ENCODE measurements around the gene LBHD1.

LBHD1 gene

DNA sequence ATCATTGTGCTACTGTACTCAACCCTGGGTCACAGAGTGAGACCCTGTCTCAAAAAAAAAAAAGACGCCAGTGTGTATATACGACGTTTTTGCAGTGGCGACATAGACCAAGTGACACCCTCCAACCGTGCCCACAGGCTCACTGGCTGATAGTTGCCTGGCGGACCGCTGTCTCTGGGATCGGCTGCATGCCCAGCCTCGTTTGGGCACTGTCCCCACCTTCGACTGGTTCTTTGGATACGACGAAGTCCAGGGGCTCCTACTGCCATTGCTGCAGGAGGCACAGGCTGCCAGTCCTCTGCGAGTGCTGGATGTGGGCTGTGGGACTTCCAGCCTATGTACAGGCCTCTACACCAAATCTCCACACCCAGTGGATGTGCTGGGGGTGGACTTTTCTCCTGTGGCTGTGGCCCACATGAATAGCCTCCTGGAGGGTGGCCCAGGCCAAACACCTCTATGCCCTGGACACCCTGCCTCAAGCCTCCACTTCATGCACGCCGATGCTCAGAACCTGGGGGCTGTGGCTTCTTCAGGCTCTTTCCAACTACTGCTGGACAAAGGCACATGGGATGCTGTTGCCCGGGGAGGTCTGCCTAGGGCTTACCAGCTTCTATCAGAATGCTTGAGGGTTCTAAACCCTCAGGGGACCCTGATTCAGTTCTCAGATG lies 5.7 kb downstream of the LBHD1 start:
- peak overlapping the region; percentile 13 for H3K18ac ChIP-seq (ENCODE audit: low read length)
- H2BK15ac ChIP-seq (ENCODE audit: low read length), result no peak overlapping the region
- H3K14ac ChIP-seq (ENCODE audit: low read length), result no peak overlapping the region
- H2BK5ac ChIP-seq (ENCODE audit: low read length), result no peak overlapping the region
- no peak overlapping the region for H2AK5ac ChIP-seq (ENCODE audit: low read depth, low read length)
- peaks cover 11% of the 10 kb centered on the region for H3K79me1 ChIP-seq (ENCODE audit: low read depth, low read length)
- no peak overlapping the region for H2AFZ ChIP-seq (ENCODE audit: low read length)
- DNase-seq (ENCODE audit: low spot score), result no peak
- H4K8ac ChIP-seq (ENCODE audit: low read depth, low read length), result no peak overlapping the region
- H3K4me2 ChIP-seq (ENCODE audit: insufficient read depth, low read length, poor library complexity, severe bottlenecking), result peak overlapping the region; percentile 93
- H3K27me3 ChIP-seq (ENCODE audit: control insufficient read depth in 3 of 3, insufficient read depth in 3 of 3, low read depth in 1 of 3, low read length in 3 of 3), result no peaks in the 10 kb centered on the region
- no peak overlapping the region for H3K27ac ChIP-seq (replicated peaks; ENCODE audit: low read length)
- H3K4me1 ChIP-seq (ENCODE audit: control insufficient read depth in 2 of 2, insufficient read depth in 1 of 2, low read depth in 1 of 2, low read length in 2 of 2), result peaks cover 4 to 12% of the 10 kb centered on the region in 2 donors
- H3K9me3 ChIP-seq (replicated peaks in 1 of 2; ENCODE audit: control insufficient read depth in 2 of 2, insufficient read depth in 1 of 2, low read depth in 1 of 2, low read length in 2 of 2), result no peaks in the 10 kb centered on the region
- no peak overlapping the region for H3K4ac ChIP-seq (ENCODE audit: low read length)
- H3K23ac ChIP-seq (ENCODE audit: low read depth, low read length, poor library complexity), result peak overlapping the region; percentile 59
- WGBS, 2 donors (ENCODE audit: extremely low coverage in 2 of 2, insufficient read length in 2 of 2, insufficient replicate concordance in 1 of 2), result no CpG with 5 or more reads among the region's 16 CpGs
- no peak overlapping the region for H2BK120ac ChIP-seq (ENCODE audit: low read depth, low read length)
- H3K4me3 ChIP-seq (ENCODE audit: low read length in 2 of 2), result peak overlapping the region; percentile 84 to 98
- H4K91ac ChIP-seq (ENCODE audit: low read depth, low read length, poor library complexity), result no peak overlapping the region
- no peak overlapping the region for H2BK12ac ChIP-seq (ENCODE audit: low read length)
- H3K36me3 ChIP-seq (replicated peaks in 1 of 2; ENCODE audit: control insufficient read depth in 2 of 2, insufficient read depth in 2 of 2, low read length in 2 of 2), result peaks cover 16 to 42% of the 10 kb centered on the region in 2 donors
- peak overlapping the region; percentile 95 for H3K9ac ChIP-seq (ENCODE audit: low read depth, low read length, poor library complexity)

DNA sequence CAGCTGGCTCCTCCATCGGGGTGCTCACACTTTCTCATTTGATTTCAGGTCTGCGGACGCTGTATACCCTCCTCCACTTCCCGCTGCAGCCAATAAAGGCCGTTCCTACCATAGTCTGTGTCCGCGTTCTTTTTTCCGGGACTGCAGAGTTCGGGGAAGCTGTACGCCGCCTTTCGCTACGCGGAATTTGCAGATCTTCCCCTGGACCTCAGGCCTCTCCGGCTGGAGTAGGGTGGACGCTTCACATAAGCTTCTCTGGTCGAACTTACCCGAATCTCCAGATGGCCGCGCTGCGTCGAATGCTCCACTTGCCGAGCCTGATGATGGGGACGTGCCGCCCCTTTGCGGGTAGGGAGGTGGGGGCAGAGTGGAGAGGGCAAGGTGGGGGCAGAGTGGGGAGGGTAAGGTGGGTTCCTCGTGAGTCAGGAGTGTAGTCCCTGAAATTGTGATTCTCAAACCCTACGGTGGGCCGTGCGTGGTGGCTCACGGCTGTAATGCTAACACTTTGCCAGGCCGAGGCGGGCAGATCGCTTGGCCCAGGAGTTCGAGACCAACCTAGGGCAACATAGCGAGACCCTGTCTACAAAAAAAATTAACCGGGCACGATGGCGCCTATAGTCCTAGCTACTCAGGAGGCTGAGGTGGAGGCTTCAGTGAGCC lies 6.3 kb downstream of the LBHD1 start:
- H2BK15ac ChIP-seq (ENCODE audit: low read length), result no peak overlapping the region
- no peak overlapping the region for H4K8ac ChIP-seq (ENCODE audit: low read depth, low read length)
- H2BK120ac ChIP-seq (ENCODE audit: low read depth, low read length), result no peak overlapping the region
- no peak overlapping the region for H3K4ac ChIP-seq (ENCODE audit: low read length)
- H3K14ac ChIP-seq (ENCODE audit: low read length), result peak overlapping the region; percentile 47
- peak overlapping the region; percentile 95 for H3K9ac ChIP-seq (ENCODE audit: low read depth, low read length, poor library complexity)
- peak overlapping the region; percentile 96 for H3K23ac ChIP-seq (ENCODE audit: low read depth, low read length, poor library complexity)
- peak overlapping the region; percentile 93 for H3K4me2 ChIP-seq (ENCODE audit: insufficient read depth, low read length, poor library complexity, severe bottlenecking)
- peaks cover 11% of the 10 kb centered on the region for H3K79me1 ChIP-seq (ENCODE audit: low read depth, low read length)
- H3K4me1 ChIP-seq (ENCODE audit: control insufficient read depth in 2 of 2, insufficient read depth in 1 of 2, low read depth in 1 of 2, low read length in 2 of 2), result peaks cover 4 to 12% of the 10 kb centered on the region in 2 donors
- no peak overlapping the region for H4K91ac ChIP-seq (ENCODE audit: low read depth, low read length, poor library complexity)
- no peaks in the 10 kb centered on the region for H3K27me3 ChIP-seq (ENCODE audit: control insufficient read depth in 3 of 3, insufficient read depth in 3 of 3, low read depth in 1 of 3, low read length in 3 of 3)
- peak overlapping the region; percentile 84 to 98 for H3K4me3 ChIP-seq (ENCODE audit: low read length in 2 of 2)
- peak; percentile 43 for DNase-seq (ENCODE audit: low spot score)
- peak overlapping the region; percentile 90 for H2AK5ac ChIP-seq (ENCODE audit: low read depth, low read length)
- peak overlapping the region; percentile 41 for H3K27ac ChIP-seq (replicated peaks; ENCODE audit: low read length)
- H2BK12ac ChIP-seq (ENCODE audit: low read length), result no peak overlapping the region
- peak overlapping the region; percentile 95 for H2AFZ ChIP-seq (ENCODE audit: low read length)
- no CpG with 5 or more reads among the region's 39 CpGs for WGBS, 2 donors (ENCODE audit: extremely low coverage in 2 of 2, insufficient read length in 2 of 2, insufficient replicate concordance in 1 of 2)
- H3K18ac ChIP-seq (ENCODE audit: low read length), result peak overlapping the region; percentile 92
- H3K36me3 ChIP-seq (replicated peaks in 1 of 2; ENCODE audit: control insufficient read depth in 2 of 2, insufficient read depth in 2 of 2, low read length in 2 of 2), result peaks cover 16 to 46% of the 10 kb centered on the region in 2 donors
- peak overlapping the region; percentile 44 for H2BK5ac ChIP-seq (ENCODE audit: low read length)
- no peaks in the 10 kb centered on the region for H3K9me3 ChIP-seq (replicated peaks in 1 of 2; ENCODE audit: control insufficient read depth in 2 of 2, insufficient read depth in 1 of 2, low read depth in 1 of 2, low read length in 2 of 2)

DNA sequence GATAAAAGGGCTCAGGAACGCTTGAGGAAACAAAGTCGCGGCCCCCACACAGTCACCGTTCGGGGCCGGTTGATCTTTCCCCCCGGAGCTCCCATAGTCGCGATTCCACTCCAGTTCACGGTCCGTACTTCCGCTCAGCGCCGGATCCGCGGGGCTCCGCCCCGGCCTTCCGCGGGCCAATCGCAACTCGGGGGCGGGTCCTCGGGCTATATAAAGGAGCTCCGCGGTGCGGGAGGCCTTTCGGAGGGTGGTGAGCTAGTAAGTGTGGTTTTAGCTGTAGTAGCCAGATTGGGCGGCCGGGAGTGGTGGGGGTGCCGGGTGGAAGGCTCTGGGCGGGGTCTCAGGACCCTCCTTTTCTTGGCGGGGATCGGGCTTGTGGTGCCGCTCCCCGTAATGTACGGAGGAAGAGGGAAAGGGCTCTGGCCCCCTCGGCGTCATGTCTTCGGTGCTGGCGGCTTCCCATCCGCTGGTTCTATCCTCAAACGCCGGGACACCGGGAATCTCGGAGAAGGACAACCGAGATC lies 6.9 kb downstream of the LBHD1 start, which contains the start of the genes C11orf98 and CSKMT:
TSS of gene C11orf98 (minus strand) at position 136 of the 524 bp plus-strand sequence. CDS start at position 95, 41 bp downstream.
TSS of gene CSKMT (plus strand) at position 238 of the 524 bp plus-strand sequence. CDS start 568 bp downstream, outside the sequence.
- Histone ChIP-seq H4K8ac (ENCODE audit: low read depth, low read length) (no peak within 1 kb of the TSS), H3K9me3 (replicated peaks in 1 of 2; ENCODE audit: control insufficient read depth in 2 of 2, insufficient read depth in 1 of 2, low read depth in 1 of 2, low read length in 2 of 2) (no peaks in the 10 kb centered on the region), H3K36me3 (replicated peaks in 1 of 2; ENCODE audit: control insufficient read depth in 2 of 2, insufficient read depth in 2 of 2, low read length in 2 of 2) (peaks cover 16 to 51% of the 10 kb centered on the region in 2 donors), H3K27me3 (ENCODE audit: control insufficient read depth in 3 of 3, insufficient read depth in 3 of 3, low read depth in 1 of 3, low read length in 3 of 3) (no peaks in the 10 kb centered on the region), H3K27ac (replicated peaks; ENCODE audit: low read length) (peak within 1 kb of the TSS; percentile 94), H2BK15ac (ENCODE audit: low read length) (no peak within 1 kb of the TSS), H3K18ac (ENCODE audit: low read length) (peak within 1 kb of the TSS; percentile 96), H3K23ac (ENCODE audit: low read depth, low read length, poor library complexity) (peak within 1 kb of the TSS; percentile 96), H2BK5ac (ENCODE audit: low read length) (peak within 1 kb of the TSS; percentile 63), H3K14ac (ENCODE audit: low read length) (peak within 1 kb of the TSS; percentile 47), H2AK5ac (ENCODE audit: low read depth, low read length) (peak within 1 kb of the TSS; percentile 90), H3K4ac (ENCODE audit: low read length) (no peak within 1 kb of the TSS), H2BK120ac (ENCODE audit: low read depth, low read length) (no peak within 1 kb of the TSS), H3K4me2 (ENCODE audit: insufficient read depth, low read length, poor library complexity, severe bottlenecking) (peak within 1 kb of the TSS; percentile 93), H3K9ac (ENCODE audit: low read depth, low read length, poor library complexity) (peak within 1 kb of the TSS; percentile 95), H3K4me3 (ENCODE audit: low read length in 2 of 2) (peak within 1 kb of the TSS; percentile 93 to 98), H2BK12ac (ENCODE audit: low read length) (no peak within 1 kb of the TSS), H3K79me1 (ENCODE audit: low read depth, low read length) (peaks cover 11% of the 10 kb centered on the region), H2AFZ (ENCODE audit: low read length) (peak within 1 kb of the TSS; percentile 95), H3K4me1 (ENCODE audit: control insufficient read depth in 2 of 2, insufficient read depth in 1 of 2, low read depth in 1 of 2, low read length in 2 of 2) (peaks cover 4 to 12% of the 10 kb centered on the region in 2 donors), H4K91ac (ENCODE audit: low read depth, low read length, poor library complexity) (no peak within 1 kb of the TSS)
- DNase-seq (ENCODE audit: low spot score), result peak; percentile 93
- no CpG with 5 or more reads among the region's 47 CpGs for WGBS, 2 donors (ENCODE audit: extremely low coverage in 2 of 2, insufficient read length in 2 of 2, insufficient replicate concordance in 1 of 2)
